Measurements from ENCODE around the gene DUSP3.

The DUSP3 gene

GRCh38 chr17:43782913-43783680 is 4.3 kb upstream of the DUSP3 start:
- TF ChIP-seq REST (IDR thresholded peaks at IDR 0.05; ENCODE audit: insufficient read depth in 1 of 2, low read depth in 2 of 2, low read length in 2 of 2), result no peak
- TF ChIP-seq TAF1 (IDR thresholded peaks at IDR 0.05; ENCODE audit: borderline replicate concordance, insufficient read depth, low read length), result no peak
- no peak for TF ChIP-seq SIN3A (IDR thresholded peaks at IDR 0.05; ENCODE audit: borderline replicate concordance, insufficient read depth, low read length)
- no peak for TF ChIP-seq FOXP2 (optimal IDR thresholded peaks at IDR 0.05; ENCODE audit: borderline replicate concordance, extremely low read depth, extremely low read length, insufficient read depth)

GRCh38 chr17:43780135-43780534 is 1.4 kb upstream of the DUSP3 start, which contains the start of gene CFAP97D1:
TSS of gene CFAP97D1 (plus strand) at chr17:43780435. CDS start at chr17:43780463, 28 bp downstream.
- no peak for TF ChIP-seq SIN3A (IDR thresholded peaks at IDR 0.05; ENCODE audit: borderline replicate concordance, insufficient read depth, low read length)
- TF ChIP-seq POLR2AphosphoS5 (IDR thresholded peaks at IDR 0.05; ENCODE audit: low read depth, low read length), result no peak
- no peak for TF ChIP-seq TAF1 (IDR thresholded peaks at IDR 0.05; ENCODE audit: borderline replicate concordance, insufficient read depth, low read length)
- no peak for TF ChIP-seq FOXP2 (optimal IDR thresholded peaks at IDR 0.05; ENCODE audit: borderline replicate concordance, extremely low read depth, extremely low read length, insufficient read depth)
- no peak for TF ChIP-seq REST (IDR thresholded peaks at IDR 0.05; ENCODE audit: insufficient read depth in 1 of 2, low read depth in 2 of 2, low read length in 2 of 2)

DNA sequence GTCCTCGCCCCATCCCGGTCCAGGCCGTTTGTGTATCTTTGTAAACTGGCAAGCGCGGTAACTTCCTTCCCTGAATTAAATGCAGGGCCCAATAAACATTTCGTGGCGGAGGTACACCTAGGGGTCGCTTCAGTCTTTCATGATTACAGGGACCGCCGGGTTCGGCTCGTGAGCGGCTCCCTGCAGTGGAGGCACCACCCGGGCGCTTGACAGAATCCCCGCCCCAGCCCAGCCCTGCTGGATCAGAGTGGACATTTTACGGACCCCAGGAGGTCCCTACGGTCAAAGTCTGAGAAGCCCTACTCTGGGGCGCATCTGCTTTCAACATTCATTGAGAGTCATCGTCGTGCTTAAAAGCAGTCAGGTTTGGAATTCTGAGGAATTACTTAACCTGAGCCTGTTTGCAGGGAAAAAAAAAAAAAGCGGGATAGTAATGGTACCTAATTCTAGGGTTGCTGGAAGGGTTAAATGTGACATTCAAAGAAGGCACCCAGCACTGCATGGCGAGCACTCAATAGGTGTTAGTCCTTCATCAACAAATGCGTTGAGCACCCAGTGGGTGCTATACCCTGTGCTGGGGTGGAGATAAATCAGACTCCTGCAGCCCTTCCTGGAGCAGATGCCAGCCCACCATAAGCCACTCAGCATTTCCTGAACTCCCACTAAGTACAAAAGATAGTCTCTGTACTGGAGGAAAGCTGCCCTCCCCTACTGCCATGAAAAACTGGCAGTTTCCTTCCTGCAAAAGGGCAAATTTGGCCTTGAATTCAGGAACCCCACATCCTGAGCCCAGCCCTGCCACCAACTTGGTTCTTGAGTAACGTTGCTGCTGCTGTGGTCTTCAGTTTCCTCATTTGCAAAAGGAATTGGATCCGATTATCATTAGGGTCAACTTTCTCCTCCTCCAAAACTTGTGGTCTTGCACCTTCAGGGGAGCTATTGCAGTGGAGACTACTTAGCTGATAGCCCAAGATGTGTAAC is 658 bp upstream of the DUSP3 start:
- no peak for TF ChIP-seq POLR2AphosphoS5 (IDR thresholded peaks at IDR 0.05; ENCODE audit: low read depth, low read length)

DNA sequence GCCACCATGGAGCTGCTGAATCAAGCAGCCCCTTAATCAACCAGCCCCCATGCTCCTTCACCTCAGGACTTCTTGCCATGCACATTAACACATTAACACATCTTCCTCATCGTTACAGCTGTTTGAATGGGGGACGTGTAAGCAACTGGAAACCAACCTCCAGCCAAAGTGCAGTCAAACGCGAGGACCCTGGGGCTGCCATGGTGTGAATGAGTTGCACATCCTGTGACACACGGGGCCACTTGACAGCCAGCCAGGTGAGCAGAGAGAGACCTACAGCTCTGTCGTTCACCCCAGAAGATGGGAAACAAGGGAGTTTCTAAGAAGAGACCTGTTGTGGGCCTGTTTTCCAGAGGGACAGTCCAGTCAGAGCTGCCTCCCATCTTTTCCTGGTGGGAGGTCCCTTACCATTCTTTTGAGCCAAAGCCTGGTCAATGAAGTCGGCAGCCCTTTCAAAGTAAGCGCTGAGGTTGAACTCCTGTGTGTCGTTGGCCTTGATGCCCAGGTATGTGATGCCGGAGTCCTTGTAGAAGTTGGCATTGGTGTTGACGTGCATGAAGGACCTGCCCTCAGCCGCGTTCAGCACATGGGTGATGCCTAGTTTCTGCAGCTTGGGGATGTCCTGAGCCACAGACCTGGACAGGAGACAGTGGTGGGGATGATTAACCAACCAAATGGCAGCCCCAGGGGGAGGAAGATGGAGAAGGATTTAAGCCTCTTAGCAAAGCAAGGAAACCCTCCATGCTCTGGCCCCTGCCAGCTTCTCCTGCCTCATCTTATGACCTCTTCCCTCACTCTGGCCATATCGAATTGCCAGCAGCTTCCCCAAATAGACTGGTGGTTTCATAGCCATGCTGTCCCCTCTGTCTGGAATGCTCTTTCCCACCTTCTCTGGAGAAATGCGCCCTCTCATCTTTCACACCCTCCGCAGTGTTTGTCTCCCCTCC is 4.2 kb downstream of the DUSP3 start:
- no peak for TF ChIP-seq POLR2AphosphoS5 (IDR thresholded peaks at IDR 0.05; ENCODE audit: low read depth, low read length)
- no peak for TF ChIP-seq REST (IDR thresholded peaks at IDR 0.05; ENCODE audit: insufficient read depth in 1 of 2, low read depth in 2 of 2, low read length in 2 of 2)

All from PFSK-1 (cell line).